A549 (cell line): ENCODE results near the gene FOXJ3.

Experiments
- CEBPB ChIP-seq, 2 experiments: fragments of >200 bp in 1 of 2; sonication (Bioruptor Twin) in 1 of 2; formaldehyde crosslinking in 1 of 2; IDR thresholded peaks; 2 replicates each; pipeline ENCODE4 v1.6.1; 2012 to 2016
- CTCF ChIP-seq: fragments of >200 bp; sonication (Bioruptor Twin); formaldehyde crosslinking; IDR thresholded peaks from 3 replicates; pipeline ENCODE4 v1.5.1; 2016

DNA sequence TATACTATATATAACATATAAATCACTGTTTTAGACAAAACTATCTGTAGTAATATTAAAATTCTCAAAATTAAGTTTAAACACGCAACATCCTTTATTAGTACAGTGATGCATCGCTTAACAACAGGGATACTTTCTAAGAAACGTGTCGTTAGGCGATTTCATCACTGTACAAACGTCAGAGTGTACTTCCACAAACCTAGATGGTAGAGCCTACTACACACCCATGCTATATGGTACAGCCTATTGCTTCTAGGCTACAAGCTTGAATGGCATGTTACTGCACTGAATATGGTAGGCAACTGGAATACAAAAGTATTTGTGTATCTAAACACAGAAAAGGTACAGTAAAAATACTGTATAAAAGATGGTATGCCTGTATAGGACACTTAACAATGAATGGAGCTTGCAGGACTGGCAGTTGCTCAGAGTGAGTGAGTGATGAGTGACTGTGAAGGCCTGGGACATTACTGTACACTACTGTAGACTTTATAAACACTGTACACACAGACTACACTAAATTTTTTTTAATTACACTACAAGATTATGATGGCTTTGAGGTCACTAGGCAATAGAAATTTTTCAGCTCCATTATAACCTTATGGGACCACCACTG lies 10.5 kb downstream of the FOXJ3 start:
- TF ChIP-seq CTCF, result no peak
- TF ChIP-seq CEBPB (IDR thresholded peaks at IDR 0.05), result no peak
